Stimulated activated CD8-positive, alpha-beta memory T cell treated with anti-CD3 and anti-CD28 coated beads, Interleukin-15, amount 100 ng/mL, for 24 hours (primary cell): Measurements from ENCODE around the gene UNC45A.

Source experiments
- DNase-seq: peaks from one replicate; pipeline ENCODE4 v3.0.0-alpha.2; 2020; ENCODE audit warnings: low read depth

UNC45A gene

GRCh38 chr15:90945091-90945490 is 10.0 kb downstream of the UNC45A start:
- no peak for DNase-seq

DNA sequence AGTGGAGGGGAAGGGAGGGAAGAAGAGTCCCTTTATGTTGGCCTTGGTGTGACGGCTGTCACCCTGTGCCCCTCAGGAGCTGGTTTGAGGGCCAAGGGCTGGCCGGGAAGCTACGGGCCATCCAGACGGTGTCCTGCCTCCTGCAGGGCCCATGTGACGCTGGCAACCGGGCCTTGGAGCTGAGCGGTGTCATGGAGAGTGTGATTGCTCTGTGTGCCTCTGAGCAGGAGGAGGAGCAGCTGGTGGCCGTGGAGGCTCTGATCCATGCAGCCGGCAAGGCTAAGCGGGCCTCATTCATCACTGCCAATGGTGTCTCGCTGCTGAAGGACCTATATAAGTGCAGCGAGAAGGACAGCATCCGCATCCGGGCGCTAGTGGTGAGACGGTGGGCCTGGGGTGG is 11.5 kb downstream of the UNC45A start:
- no peak for DNase-seq

DNA sequence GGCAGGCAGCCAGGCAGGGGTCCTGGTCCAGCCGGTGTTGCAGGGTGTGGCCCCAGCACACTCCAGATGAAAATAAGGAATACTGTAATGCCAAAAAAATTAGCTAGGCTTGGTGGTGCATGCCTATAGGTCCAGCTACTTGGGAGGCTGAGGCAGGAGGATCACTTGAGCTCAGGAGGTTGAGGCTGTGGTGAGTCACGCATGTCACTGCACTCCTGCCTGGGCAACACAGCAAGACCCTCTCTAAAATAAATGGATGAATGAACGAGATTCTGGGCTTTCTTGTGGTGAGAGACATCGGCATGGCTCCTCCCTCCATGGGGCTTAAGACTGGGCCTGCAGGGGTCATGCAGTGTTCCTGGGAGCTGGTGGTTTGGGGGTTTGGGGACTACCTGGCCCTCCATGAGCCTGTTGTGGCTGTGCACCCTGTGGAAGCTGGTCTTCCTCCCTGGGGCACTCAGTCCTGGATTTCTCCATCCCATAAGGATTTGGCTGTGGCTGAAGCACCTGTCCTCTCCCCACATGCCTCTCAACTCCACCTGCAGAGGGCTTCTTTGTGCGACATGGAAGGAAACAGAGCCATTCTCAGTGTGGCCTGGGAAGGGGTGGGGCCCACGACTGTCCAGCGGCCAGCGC is 12.0 kb downstream of the UNC45A start:
- DNase-seq = no peak

DNA sequence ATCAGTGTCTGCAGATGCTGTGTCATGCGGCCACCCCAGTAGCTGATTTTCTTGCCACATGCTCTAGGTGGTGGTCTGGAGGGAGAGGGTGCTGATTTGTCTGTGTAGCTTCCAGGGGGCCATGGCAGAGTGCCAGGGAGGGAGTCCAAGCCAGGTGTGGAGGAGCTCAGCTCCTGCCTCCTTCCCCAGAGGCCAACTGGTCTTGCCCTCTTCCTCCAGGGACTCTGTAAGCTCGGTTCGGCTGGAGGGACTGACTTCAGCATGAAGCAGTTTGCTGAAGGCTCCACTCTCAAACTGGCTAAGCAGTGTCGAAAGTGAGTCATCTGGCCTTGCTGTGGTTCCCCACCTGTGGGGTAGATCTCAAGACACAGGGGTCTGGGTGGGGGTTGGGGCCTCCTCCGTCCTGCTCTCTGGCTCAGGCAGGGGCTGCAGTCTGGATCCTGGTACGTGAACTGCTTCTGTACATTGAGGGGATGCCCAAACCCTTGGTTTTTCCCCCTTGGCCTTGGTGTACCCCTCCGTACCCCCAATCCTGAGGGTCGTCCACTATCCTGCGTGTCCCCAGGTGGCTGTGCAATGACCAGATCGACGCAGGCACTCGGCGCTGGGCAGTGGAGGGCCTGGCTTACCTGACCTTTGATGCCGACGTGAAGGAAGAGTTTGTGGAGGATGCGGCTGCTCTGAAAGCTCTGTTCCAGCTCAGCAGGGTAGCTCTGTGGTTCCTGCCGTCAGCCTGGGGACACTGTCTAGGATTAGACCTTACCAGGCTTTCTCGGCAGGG is 12.7 kb downstream of the UNC45A start:
- DNase-seq = no peak

DNA sequence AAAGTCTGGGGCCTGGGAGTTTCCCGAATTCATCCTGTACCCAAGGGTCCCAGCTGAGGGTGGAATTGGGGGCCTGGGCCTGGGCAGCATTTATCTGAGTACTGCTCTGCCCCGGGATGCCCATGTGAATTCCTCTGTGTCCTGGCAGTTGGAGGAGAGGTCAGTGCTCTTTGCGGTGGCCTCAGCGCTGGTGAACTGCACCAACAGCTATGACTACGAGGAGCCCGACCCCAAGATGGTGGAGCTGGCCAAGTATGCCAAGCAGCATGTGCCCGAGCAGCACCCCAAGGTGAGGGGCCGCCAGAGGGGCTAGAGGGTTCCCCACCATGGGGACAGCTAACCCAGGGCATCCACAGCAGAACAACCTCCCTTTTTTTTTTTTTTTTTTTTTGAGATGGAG is 13.4 kb downstream of the UNC45A start:
- no peak for DNase-seq

DNA sequence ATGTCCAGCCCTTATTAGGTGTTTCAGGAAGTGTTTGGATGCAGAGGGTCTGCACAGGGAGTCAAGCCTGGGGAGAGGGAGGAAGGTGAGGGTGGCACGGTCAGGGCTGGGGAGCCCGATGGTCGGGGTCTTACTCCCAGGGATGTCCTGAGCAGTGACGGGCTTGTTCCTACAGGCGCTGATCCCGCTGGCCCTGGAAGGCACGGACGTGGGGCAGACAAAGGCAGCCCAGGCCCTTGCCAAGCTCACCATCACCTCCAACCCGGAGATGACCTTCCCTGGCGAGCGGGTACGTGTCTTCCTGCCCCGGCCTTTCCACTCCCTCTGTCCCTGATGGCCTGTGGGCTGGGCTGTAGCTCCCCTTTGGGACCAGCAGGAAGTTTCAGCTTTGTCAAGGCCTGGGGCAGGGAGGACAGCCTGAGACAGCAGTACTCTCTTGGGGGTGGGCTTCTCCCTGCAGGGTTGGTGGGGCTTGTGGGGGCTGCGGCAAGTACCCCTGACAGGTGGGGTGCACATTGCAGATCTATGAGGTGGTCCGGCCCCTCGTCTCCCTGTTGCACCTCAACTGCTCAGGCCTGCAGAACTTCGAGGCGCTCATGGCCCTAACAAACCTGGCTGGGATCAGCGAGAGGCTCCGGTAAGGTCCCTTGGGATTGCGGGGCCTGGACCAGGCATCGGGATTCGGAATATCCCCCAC is 15.0 kb downstream of the UNC45A start:
- no peak for DNase-seq

DNA sequence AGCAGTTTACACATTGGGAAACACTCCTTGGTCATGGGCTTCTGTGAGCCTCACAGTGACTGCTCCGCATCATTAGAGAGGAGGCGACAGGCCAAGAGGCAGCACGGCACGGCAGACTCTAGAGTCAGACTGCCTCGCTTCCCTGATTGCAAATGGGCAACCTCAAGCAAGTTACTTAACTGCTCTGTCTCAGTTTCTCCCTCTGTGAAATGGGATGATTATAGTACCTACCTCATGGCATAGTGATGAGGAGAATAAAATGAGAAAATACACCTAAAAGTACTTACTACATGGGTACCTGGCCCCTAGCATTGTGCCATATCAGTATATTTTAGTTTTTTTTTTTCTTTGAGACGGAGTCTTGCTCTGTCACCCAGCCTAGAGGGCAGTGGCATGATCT is 15.6 kb downstream of the UNC45A start:
- DNase-seq = no peak

DNA sequence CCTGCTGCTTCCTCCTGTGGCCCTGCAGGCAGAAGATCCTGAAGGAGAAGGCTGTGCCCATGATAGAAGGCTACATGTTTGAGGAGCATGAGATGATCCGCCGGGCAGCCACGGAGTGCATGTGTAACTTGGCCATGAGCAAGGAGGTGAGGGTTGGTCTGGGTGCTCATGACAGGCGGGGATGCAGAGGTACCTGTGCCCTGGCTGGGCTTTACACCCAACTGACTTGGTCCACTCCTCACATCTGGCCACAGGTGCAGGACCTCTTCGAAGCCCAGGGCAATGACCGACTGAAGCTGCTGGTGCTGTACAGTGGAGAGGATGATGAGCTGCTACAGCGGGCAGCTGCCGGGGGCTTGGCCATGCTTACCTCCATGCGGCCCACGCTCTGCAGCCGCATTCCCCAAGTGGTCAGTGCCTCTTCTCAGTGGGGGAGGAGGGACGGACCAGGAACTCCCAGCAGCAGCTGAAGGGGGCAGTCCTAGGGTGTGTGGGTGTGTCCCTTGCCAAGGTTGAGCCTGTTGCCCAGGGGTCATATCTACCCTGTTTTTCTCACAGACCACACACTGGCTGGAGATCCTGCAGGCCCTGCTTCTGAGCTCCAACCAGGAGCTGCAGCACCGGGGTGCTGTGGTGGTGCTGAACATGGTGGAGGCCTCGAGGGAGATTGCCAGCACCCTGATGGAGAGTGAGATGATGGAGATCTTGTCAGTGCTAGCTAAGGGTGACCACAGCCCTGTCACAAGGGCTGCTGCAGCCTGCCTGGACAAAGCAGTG is 18.0 kb downstream of the UNC45A start:
- DNase-seq = no peak

DNA sequence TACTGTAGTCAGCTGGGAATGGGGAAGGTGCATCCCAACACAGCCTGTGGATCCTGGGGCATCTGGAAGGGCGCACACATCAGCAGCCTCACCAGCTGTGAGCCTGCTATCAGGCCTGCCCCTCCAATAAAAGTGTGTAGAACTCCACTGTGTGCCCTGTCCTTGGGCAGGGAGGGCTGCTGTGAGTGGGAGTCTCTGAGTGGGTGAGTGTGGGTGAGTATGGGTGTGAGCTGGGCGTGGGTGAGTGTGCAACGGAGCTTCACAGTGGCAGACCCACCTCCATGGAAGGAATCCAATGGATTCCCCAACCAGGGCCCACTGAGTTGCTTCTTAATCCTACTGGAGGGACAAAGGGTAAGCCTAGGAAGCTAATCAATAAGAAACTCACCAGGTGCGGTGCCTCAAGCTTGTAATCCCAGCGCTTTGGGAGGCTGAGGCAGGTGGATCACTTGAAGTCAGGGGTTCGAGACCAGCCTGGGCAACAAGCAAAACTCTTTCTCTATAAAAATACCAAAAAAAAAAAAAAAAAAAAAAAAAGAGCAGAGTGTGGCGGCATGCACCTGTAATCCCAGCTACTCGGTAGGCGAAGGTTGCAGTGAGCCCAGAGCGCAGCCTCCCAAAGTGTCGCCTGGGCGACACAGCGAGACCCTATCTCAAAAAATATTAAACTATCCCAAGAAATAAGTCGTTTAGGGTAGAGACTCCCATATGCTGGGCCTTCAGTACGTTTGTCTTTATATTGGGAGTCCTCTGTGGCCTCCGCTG is 19.0 kb downstream of the UNC45A start:
- no peak for DNase-seq

- peak; percentile 65 for DNase-seq
Observed at GRCh38 chr15:90954712-90955623, 19.9 kb downstream of the UNC45A start, which contains the start of gene RCCD1. TSS of gene RCCD1 (plus strand) at chr15:90954884. CDS start at chr15:90956735, 1,851 bp downstream.

- no peak for DNase-seq
Observed at GRCh38 chr15:90955624-90956273, 20.7 kb downstream of the UNC45A start.

DNA sequence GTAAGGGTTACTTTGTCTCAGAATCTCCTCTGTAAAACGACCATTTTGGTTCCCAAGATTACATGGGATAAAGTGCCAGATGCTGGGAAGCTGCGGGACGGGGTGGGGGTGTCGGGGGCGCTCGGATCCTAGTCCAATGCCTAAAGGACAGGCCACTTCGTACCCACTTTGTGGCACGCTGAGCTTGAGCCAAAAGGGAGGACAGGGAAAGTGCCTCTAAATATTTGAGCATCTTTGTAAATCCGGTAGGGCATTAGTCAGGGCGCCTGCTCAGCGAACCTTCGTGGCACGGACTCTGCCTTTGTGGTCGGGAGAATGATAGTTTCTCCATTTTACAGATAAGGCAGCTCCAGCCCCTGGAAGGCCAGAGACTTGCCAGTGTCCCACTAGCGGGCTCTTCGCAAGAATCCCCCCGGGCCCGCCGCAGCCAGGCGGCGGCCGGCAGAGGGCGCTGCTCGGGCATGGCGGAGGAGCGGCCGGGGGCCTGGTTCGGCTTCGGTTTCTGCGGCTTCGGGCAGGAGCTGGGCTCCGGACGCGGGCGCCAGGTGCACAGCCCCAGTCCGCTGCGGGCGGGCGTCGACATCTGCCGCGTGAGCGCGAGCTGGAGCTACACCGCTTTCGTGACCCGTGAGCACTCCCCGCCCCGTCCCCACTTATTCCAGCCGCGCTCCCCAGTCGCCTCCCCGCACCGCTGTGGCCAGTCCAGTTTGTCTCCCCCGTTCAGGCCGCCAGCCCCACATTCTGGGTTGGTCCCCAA is 21.4 kb downstream of the UNC45A start:
- DNase-seq = peak; percentile 44

GRCh38 chr15:90957031-90957790 is 22.1 kb downstream of the UNC45A start:
- DNase-seq = no peak

- DNase-seq = no peak
Observed at GRCh38 chr15:90957791-90958190, 22.7 kb downstream of the UNC45A start.

GRCh38 chr15:90959028-90959595 is 24.0 kb downstream of the UNC45A start:
- no peak for DNase-seq

DNA sequence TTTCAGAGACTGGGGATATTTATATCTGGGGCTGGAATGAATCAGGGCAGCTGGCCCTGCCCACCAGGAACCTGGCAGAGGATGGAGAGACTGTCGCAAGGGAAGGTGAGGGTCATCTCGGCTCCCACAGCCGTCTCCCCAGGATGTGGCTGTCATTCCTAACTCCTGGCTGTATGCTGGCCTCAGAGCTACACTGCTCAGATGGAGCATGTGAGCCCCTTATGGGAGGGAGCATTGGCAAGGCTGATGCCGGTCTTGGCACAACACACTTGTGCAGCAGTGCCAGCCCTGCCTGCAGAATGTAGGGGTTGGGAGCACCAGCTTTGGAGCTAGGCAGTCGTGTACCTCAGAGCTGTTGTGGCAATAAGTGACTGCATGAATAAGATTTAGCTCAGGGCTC is 24.8 kb downstream of the UNC45A start:
- no peak for DNase-seq

GRCh38 chr15:90960298-90961091 is 25.4 kb downstream of the UNC45A start:
- no peak for DNase-seq
